ENCODE results near the gene RBM19.

DNA sequence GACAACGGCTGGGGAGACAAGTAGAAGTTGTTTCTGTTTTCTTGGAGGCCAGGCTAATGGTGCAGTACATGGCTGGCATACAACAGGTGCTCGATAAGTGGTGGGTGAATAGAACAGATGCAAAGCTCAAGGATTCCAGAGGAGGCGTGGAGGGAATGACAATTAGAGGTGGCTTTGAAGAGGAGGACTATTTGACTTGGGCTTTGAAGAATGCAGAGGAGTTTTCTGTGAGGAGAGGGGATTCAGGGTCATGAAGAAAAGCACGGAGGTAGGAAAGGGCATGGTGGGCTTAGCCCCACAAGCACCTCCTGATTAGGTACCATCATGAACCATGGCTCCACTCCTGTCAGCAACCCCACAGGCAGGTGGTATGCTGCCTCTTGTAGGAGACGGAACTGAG is 142.3 kb downstream of the RBM19 start:
- TF ChIP-seq, protein P1, sequence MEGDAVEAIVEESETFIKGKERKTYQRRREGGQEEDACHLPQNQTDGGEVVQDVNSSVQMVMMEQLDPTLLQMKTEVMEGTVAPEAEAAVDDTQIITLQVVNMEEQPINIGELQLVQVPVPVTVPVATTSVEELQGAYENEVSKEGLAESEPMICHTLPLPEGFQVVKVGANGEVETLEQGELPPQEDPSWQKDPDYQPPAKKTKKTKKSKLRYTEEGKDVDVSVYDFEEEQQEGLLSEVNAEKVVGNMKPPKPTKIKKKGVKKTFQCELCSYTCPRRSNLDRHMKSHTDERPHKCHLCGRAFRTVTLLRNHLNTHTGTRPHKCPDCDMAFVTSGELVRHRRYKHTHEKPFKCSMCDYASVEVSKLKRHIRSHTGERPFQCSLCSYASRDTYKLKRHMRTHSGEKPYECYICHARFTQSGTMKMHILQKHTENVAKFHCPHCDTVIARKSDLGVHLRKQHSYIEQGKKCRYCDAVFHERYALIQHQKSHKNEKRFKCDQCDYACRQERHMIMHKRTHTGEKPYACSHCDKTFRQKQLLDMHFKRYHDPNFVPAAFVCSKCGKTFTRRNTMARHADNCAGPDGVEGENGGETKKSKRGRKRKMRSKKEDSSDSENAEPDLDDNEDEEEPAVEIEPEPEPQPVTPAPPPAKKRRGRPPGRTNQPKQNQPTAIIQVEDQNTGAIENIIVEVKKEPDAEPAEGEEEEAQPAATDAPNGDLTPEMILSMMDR (IDR thresholded peaks at IDR 0.05), result no peak
- TF ChIP-seq POLR2A (IDR thresholded peaks at IDR 0.05), result no peak

Measured in uterus (tissue), 2 donors.